HCEC 1CT (cell line): ENCODE results near the gene HDAC4.

Experiments
- DNase-seq: peaks from one replicate; pipeline ENCODE4 v3.0.0-alpha.2; 2017

HDAC4 gene

DNA sequence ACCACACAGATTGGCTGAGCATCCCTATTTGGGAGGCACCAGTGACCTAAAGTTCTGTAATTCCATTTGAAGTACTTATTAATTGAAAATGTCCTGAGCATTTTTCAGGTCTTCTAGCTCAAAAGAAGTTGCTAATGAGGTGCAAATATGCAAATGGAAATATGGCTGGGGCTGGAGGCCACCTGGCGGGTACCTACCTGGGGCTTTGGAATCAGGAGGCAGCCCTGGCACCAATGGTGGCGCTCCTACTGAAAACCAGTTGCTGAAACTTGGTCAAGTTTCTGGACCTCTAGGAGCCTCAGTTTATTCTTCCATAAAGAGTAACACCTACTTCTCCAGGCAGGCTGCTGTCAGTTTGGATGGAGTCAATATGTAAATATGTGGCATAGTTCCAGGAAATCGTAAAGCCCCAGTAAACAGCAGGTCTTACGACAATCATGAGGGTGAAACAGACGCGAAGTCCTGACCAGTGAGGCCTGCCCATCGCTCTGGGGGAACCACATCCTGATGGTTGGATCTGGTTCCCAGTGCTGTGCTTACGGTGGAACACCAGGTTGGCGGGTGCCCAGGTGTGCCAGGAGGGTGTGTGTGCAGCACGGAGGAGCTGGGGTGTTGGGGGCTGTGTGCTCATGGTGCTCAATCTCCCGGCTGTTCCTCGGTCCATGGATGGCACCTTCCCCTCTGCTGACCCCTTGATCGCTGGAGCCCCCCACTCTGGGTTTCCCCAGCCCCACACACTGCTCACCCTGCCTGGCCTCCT is 366.8 kb downstream of the HDAC4 start:
- no peak for DNase-seq

DNA sequence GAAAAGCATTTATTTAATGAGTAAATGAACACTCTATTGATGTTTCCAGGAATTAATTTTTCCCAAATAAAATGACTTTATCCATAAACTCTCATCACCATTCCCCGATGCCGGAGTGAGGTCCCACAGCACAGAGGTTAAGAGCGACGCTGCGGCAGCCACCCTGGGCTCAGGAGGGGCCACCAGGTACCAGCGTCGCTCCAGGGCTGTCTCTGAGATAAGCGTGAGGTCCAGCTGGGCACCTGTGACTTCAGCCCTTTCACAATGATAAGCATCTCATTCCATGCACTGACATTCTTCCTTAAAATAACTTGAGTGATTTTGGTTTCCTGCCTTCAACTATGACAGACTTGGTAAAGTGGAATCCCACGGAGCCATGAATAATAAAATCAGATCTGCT is 370.9 kb downstream of the HDAC4 start:
- DNase-seq, result no peak

- DNase-seq, result no peak
These were observed 372.6 kb downstream of the HDAC4 start for GRCh38 chr2:239028253-239028619.

DNA sequence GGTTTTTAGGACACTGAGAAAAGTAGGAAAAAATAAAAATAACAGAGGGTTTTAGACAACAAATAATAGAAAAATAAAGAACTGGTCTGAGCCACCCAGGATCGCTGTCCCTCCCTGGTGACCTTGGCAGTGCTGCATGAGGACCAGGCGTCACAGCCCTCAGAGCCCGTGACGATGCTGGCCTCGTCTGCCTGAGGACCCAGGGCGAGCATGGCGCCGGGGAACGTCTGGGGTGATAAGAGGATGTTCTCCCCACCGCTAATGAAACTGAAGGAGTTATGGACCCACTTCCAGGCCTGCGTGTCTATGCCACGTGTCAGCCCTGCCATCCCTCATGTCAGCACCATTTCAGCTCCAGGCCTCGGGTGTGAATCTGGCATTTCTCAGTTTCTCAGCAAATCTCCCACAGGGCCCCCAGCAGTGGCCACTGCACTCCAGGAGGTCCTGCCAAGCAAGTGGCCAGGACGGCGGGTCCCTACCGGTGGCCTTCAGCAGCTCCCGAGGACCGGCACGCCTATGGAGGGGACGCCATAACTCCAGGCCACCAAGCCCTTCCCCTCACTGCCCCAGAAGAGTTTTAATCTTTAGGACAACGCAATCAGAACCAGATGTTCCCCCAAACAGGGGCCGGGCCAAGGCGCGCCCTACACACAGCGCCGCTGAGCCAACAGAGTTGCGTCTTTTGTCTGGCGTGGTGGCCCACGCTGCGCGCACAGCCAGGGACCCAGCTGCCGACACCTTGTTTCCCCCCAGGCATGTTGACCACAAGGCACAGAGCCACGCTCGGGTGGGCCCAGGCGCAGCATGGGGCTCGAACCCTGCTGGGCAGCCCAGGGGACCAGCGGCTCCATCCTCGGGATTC is 373.2 kb downstream of the HDAC4 start:
- DNase-seq, result no peak

GRCh38 chr2:239026711-239027361 is 374.0 kb downstream of the HDAC4 start:
- no peak for DNase-seq

DNA sequence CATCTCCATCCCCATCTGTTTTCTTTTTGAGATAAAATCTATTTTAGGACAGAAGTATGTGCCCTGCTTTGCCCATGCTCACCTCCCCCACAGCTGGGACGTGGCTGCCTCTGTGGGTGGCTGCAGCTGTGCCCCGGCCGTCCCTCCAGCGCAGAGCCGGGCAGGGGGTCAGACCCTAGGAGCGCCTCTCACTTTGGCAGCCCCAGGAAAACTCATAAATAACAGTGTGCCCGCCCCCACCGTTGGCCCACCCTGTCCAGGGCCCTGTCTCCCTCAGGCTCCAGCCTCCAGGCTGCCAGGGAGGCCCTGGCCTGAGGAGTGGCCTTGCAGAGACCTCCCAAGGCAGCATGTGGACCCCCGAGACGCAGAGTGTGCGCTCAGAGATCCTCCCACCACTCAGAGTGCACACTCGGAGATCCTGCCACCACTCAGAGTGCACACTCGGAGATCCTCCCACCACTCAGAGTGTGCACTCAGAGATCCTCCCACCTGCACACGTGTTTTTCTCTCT is 374.8 kb downstream of the HDAC4 start:
- DNase-seq, result no peak

DNA sequence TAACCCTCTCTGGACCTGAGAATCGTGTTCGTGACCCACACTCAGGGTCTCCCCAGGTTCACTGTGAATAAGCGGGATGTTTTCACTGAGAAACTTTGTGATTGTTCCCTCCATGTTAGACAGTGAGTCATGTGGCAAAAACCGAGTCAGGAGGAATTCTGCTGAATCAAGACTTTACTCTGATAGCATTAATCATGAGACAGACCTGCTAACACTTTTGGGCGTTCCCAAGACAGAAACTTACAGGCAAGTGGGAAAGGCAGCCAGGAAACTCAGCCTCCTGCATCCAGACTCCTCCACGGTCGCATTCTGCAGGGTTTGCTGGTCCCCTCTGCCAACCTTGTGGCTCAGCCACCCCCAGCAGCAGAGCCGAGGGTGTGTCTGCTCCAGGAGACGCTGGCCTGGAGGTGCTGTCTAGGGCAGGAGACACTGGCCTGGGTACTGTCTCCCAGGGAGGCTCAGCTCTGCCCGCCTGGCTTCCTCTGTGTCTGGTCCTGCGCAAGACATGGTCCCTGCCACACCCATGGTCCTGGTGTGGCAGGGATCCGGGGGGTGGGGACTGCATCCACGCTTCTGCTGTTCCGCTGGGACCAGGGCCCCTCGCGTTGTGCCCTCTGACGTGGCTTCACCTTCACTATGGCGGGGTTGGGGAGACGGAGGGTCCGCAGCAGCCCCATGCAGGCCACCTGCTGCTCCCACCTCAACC is 375.6 kb downstream of the HDAC4 start:
- DNase-seq, result peak; percentile 20

- no peak for DNase-seq
These were observed 376.6 kb downstream of the HDAC4 start for GRCh38 chr2:239024226-239024625.

GRCh38 chr2:239022437-239023260 is 378.2 kb downstream of the HDAC4 start:
- no peak for DNase-seq

- no peak for DNase-seq
These were observed 379.0 kb downstream of the HDAC4 start for GRCh38 chr2:239021651-239022436.

- no peak for DNase-seq
These were observed 379.6 kb downstream of the HDAC4 start for GRCh38 chr2:239021224-239021623.

GRCh38 chr2:239020541-239021041 is 380.2 kb downstream of the HDAC4 start:
- no peak for DNase-seq

- DNase-seq, result no peak
These were observed 381.6 kb downstream of the HDAC4 start for GRCh38 chr2:239019183-239019581.

- DNase-seq, result no peak
These were observed 382.3 kb downstream of the HDAC4 start for GRCh38 chr2:239018271-239019182.

DNA sequence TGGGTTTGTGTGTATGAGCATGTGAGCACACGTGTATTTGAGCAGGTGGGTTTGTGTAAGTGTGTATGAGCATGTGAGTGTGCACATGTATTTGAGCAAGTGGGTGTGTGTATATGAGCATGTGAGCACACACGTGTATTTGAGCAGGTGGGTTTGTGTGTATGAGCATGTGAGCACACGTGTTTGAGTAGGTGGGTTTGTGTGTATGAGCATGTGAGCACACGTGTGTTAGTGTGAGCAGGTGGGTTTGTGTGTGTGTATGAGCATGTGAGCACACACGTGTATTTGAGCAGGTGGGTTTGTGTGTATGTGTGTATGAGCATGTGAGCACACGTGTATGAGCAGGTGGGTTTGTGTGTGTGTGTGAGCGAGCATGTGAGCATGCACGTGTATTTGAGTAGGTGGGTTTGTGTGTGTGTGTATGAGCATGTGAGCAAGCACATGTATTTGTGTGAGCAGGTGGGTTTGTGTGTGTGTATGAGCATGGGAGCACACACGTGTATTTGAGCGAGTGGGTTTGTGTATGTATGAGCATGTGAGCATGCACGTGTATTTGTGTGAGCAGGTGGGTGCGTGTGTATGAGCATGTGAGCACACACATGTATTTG is 383.2 kb downstream of the HDAC4 start:
- no peak for DNase-seq

DNA sequence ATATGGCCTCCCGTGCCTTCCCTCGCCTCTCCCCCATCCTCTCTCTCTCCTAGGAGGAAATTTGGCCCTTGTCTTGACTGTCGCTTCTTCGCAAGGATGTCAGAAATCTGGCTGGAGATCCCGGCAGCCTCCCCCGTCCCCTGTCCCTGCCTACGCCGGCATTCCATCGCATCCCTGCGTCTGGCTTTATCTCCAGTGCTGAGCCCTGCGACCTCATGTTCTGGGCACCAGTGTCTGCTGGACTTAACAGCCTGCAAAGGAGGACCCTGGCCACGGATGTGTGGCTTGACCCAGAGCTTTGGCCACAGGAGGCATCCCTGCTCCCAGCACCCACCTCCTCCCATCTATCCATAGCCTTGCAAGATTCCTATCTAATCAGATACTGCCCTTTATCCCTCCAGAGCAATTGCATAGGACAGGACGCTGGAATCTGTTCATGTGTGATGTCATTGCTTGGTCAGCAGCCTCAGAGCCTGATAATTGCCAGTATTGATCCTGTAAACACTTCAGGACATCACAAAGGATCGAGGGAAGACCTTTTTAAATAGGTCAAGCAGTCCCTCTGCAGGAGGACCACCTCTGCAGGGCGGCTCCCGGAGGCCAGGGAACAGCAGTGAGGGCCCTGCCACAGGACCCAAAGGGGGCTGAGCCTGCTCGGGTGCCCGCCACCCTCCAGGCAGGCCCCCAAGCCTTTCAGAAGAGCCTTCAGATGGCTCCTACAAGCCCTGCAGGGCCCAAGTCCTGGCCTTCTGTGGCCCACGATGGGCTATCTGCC is 384.7 kb downstream of the HDAC4 start:
- no peak for DNase-seq

DNA sequence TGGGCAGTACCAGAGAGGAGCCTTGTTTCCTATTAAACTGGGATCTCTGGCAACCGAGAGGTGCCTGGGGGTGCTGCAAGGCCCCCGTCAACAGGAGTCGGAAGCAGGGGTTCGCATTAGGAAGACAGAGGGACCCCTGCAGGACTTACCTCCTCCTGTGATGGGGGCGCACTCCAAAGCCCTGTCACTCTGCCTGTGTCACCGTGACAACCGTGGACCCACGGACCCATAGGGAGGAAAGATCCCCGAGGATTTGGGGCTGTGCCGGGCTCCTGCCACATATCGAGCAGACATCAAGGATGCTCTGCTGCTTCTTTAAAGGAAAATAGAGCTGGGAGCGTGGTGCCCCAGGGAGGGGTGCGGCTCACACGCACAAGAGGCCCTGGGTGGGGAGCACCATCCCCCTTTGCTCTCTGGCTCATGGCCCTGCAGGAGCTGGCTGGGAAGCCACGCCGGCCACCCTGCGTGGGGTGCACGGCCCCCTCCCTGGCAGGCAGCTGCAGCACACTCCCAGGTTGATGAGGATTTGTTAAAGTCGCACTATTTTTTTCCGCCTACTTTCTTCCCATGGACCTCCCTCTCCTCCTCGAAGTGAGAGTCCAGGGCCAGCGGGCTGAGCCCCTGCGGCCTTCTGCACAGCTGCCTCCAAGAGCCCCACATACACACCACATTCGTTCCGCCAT is 385.5 kb downstream of the HDAC4 start:
- no peak for DNase-seq
